Activated T-cell treated with anti-CD3 and anti-CD28 coated beads, Interleukin-2, amount 50 U/mL, for 24 hours (primary cell): Measurements from ENCODE around the gene RNGTT.

Experiments used
- DNase-seq: peaks from one replicate; pipeline ENCODE4 v3.0.0-alpha.2; 2020
- H3K27ac Mint-ChIP-seq: 2 replicates; pipeline ENCODE4 v1.8.0; 2020; ENCODE audit warnings: mild to moderate bottlenecking, mixed read lengths
- H3K27me3 Mint-ChIP-seq: 2 replicates; pipeline ENCODE4 v1.8.0; 2020; ENCODE audit warnings: mixed read lengths
- H3K36me3 Mint-ChIP-seq: 2 replicates; pipeline ENCODE4 v1.8.0; 2020; ENCODE audit warnings: low read depth, mixed read lengths
- H3K4me1 Mint-ChIP-seq: 2 replicates; pipeline ENCODE4 v1.8.0; 2020; ENCODE audit warnings: low read depth, mixed read lengths
- H3K4me3 Mint-ChIP-seq: 2 replicates; pipeline ENCODE4 v1.8.0; 2020; ENCODE audit warnings: mild to moderate bottlenecking, moderate library complexity, mixed read lengths
- H3K9me3 Mint-ChIP-seq: 2 replicates; pipeline ENCODE4 v1.8.0; 2020; ENCODE audit warnings: mixed read lengths

The RNGTT gene

DNA sequence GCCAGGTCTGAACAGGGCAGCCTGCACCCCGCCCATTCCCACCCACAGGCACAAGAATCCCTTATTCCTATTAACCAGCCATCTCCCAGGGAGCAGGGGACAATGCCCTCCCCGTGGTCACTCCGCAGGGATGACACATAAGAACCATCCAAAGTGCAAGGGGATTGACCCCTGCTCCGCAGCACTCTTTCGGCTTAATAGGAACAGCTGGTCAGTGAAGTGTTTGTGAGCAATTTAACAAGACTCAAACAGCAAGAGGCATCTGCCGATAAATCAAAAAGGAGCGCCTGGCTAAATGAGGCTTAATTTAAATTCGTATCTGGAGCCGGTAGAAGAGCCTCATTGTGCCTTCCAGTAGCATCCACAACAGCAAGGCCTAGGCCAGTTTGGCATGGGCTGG, 389.4 kb downstream of the RNGTT start:
- no peak overlapping the region for H3K4me3 Mint-ChIP-seq
- peaks cover 5% of the 10 kb centered on the region for H3K9me3 Mint-ChIP-seq
- no peaks in the 10 kb centered on the region for H3K27me3 Mint-ChIP-seq
- H3K36me3 Mint-ChIP-seq, result no peaks in the 10 kb centered on the region
- H3K27ac Mint-ChIP-seq, result no peak overlapping the region
- no peak for DNase-seq
- H3K4me1 Mint-ChIP-seq, result no peaks in the 10 kb centered on the region

- Mint-ChIP-seq H3K4me1 (no peaks in the 10 kb centered on the region), H3K9me3 (peaks cover 6% of the 10 kb centered on the region), H3K4me3 (no peak overlapping the region), H3K27me3 (no peaks in the 10 kb centered on the region), H3K36me3 (no peaks in the 10 kb centered on the region), H3K27ac (no peak overlapping the region)
- no peak for DNase-seq
Observed at GRCh38 chr6:88573561-88573960, 389.9 kb downstream of the RNGTT start.

DNA sequence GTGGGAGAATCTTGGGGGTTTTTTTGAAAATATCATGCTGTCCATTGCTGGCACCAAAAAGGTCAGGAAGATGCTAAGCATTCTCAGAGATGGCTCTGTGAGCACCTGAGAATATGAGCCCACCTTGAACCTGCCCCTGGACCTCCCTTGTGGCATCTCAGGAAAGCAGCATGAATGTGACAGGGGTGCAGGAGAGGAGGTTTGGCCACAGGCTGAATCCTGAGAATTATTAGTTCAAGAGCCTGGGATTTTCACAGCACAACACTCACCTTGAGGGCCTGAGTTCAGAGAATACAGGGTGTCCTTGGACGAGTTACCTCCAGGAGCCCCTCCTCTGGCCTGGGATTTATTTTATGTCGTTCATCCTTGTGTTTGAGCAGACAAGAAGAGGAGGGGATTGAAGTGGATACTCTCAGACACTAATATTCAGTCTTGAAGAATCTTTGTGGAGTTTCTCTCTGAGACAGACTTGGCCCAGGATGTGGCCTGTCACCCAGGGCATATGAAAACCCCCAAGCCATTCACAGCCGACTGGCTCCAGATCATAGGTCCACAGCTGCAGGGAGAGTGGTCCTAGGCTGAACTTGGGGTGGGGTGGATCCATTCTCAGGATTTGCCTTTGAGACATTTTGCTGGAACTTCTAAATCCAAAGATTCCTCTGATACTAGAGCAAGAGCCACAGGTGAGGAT, 390.8 kb downstream of the RNGTT start:
- H3K36me3 Mint-ChIP-seq, result no peaks in the 10 kb centered on the region
- no peak overlapping the region for H3K27ac Mint-ChIP-seq
- H3K4me3 Mint-ChIP-seq, result no peak overlapping the region
- H3K4me1 Mint-ChIP-seq, result no peaks in the 10 kb centered on the region
- no peak for DNase-seq
- peaks cover 6% of the 10 kb centered on the region for H3K9me3 Mint-ChIP-seq
- no peaks in the 10 kb centered on the region for H3K27me3 Mint-ChIP-seq

GRCh38 chr6:88569959-88570358, 393.5 kb downstream of the RNGTT start:
- Mint-ChIP-seq H3K27ac (no peak overlapping the region), H3K4me1 (no peaks in the 10 kb centered on the region), H3K36me3 (no peaks in the 10 kb centered on the region), H3K9me3 (peaks cover 6% of the 10 kb centered on the region), H3K27me3 (no peaks in the 10 kb centered on the region), H3K4me3 (no peak overlapping the region)
- DNase-seq, result no peak

GRCh38 chr6:88567696-88568095, 395.7 kb downstream of the RNGTT start:
- no peak for DNase-seq
- Mint-ChIP-seq H3K9me3 (peaks cover 6% of the 10 kb centered on the region), H3K4me1 (no peaks in the 10 kb centered on the region), H3K4me3 (no peak overlapping the region), H3K27ac (no peak overlapping the region), H3K36me3 (no peaks in the 10 kb centered on the region), H3K27me3 (no peaks in the 10 kb centered on the region)

DNA sequence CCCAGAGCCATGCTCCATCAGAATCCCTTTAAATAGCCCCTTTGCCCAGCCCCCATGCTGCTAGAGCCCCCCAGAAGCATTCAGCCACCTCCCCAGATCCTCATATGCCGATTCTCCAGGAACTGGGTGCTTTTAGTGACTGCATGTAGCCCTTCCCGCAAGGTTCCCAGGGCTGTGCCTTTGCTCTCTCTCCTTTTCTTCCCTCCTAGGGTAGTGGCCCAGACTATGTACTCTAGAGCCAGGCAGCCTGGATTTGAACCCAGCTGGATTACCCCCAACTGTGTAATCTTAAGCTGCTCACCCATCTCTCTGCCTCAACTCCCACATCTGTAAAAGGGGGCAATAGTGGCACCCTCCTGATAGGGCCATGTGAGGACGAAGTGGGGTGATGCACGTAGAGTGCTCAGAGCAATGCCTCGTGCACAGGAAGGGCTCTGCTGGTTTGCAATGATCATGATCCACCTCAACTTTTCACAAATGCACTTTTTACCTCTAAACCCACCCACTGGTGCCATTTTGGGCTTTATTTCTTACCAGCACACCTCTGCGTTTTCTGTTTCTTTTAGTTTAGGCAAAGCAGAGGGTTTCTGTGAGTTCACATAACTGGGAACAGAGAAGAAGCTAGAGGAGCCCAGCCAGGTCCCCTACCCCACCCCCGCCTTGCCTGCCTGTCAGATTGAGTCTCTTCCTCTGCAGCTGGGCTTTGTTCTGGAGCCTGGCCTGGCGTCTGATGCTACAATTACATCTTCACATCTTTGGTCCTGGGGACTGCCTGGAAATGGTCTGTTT, 396.5 kb downstream of the RNGTT start:
- H3K4me3 Mint-ChIP-seq, result no peak overlapping the region
- DNase-seq, result no peak
- H3K36me3 Mint-ChIP-seq, result no peaks in the 10 kb centered on the region
- H3K9me3 Mint-ChIP-seq, result peaks cover 6% of the 10 kb centered on the region
- H3K27ac Mint-ChIP-seq, result no peak overlapping the region
- no peaks in the 10 kb centered on the region for H3K4me1 Mint-ChIP-seq
- no peaks in the 10 kb centered on the region for H3K27me3 Mint-ChIP-seq

- H3K27me3 Mint-ChIP-seq, result no peaks in the 10 kb centered on the region
- H3K4me3 Mint-ChIP-seq, result no peak overlapping the region
- no peaks in the 10 kb centered on the region for H3K4me1 Mint-ChIP-seq
- no peak for DNase-seq
- H3K27ac Mint-ChIP-seq, result no peak overlapping the region
- H3K36me3 Mint-ChIP-seq, result no peaks in the 10 kb centered on the region
- H3K9me3 Mint-ChIP-seq, result peaks cover 6% of the 10 kb centered on the region
Observed at GRCh38 chr6:88565836-88566235, 397.6 kb downstream of the RNGTT start.

DNA sequence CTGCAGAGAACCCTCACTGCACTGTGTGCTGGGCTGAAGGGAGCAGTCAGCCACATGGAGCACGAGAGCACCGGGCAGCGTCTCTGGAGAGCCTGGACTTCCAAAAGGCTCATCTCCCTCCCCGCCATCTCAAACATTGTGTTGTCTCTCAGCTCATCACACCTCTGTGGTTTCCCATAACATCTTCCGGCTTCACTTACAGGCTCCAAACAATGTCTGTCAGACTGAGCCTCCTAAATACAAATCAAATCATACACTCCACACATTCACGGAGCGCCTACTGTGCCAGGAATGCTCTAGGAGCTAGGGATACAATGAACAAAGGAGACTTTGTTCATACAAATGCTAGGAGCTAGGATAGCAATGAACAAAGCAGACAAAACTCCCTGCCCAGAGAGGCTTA, 398.0 kb downstream of the RNGTT start:
- Mint-ChIP-seq H3K4me1 (no peaks in the 10 kb centered on the region), H3K4me3 (no peak overlapping the region), H3K27ac (no peak overlapping the region), H3K9me3 (peaks cover 6% of the 10 kb centered on the region), H3K27me3 (no peaks in the 10 kb centered on the region), H3K36me3 (no peaks in the 10 kb centered on the region)
- no peak for DNase-seq

GRCh38 chr6:88563277-88563625, 400.2 kb downstream of the RNGTT start:
- H3K36me3 Mint-ChIP-seq, result no peaks in the 10 kb centered on the region
- no peak overlapping the region for H3K4me3 Mint-ChIP-seq
- H3K4me1 Mint-ChIP-seq, result no peaks in the 10 kb centered on the region
- no peak for DNase-seq
- no peaks in the 10 kb centered on the region for H3K27me3 Mint-ChIP-seq
- H3K27ac Mint-ChIP-seq, result no peak overlapping the region
- H3K9me3 Mint-ChIP-seq, result no peaks in the 10 kb centered on the region

- no peaks in the 10 kb centered on the region for H3K36me3 Mint-ChIP-seq
Observed at GRCh38 chr6:88562353-88563276, 400.8 kb downstream of the RNGTT start.

GRCh38 chr6:88561954-88562315, 401.5 kb downstream of the RNGTT start:
- DNase-seq, result no peak
- Mint-ChIP-seq H3K36me3 (no peaks in the 10 kb centered on the region), H3K4me1 (no peaks in the 10 kb centered on the region), H3K27me3 (no peaks in the 10 kb centered on the region), H3K9me3 (no peaks in the 10 kb centered on the region), H3K27ac (no peak overlapping the region), H3K4me3 (no peak overlapping the region)

More at GRCh38 chr6:88562353-88563276, 400.8 kb downstream of the RNGTT start:
- no peak for DNase-seq
- no peak overlapping the region for H3K4me3 Mint-ChIP-seq
- no peaks in the 10 kb centered on the region for H3K9me3 Mint-ChIP-seq
- H3K27me3 Mint-ChIP-seq, result no peaks in the 10 kb centered on the region
- H3K4me1 Mint-ChIP-seq, result no peaks in the 10 kb centered on the region
- H3K27ac Mint-ChIP-seq, result no peak overlapping the region

- Mint-ChIP-seq H3K9me3 (no peaks in the 10 kb centered on the region), H3K27me3 (no peaks in the 10 kb centered on the region), H3K36me3 (no peaks in the 10 kb centered on the region), H3K4me1 (no peaks in the 10 kb centered on the region), H3K27ac (no peak overlapping the region), H3K4me3 (no peak overlapping the region)
- no peak for DNase-seq
Observed at GRCh38 chr6:88561034-88561953, 402.1 kb downstream of the RNGTT start.
